HCT116 (cell line): ENCODE measurements around the gene SDK1. TPM values are rescaled to one million over a fixed set of nuclear protein-coding genes. Genes with fewer than 3 reads are reported as not detected.

ENCODE experiments used
- ATAC-seq: fragments of 200-7000 bp; cut with Tn5 transposase; 2 replicates; pipeline ENCODE4 v1.9.1; 2020; ENCODE audit warnings: mild to moderate bottlenecking, moderate library complexity
- BruUV-seq: library from RNA; stranded (reverse); fragments of 400-500 nt; replicated peaks from 2 replicates; lab custom pipeline; 2021; lab: Mats Ljungman, UMichigan
- CTCF ChIA-PET: fragments of 300-600 bp; sonication (Branson Sonifier 250); formaldehyde crosslinking; loops from one replicate; lab custom pipeline; 2021; ENCODE audit warnings: antibody characterized with exemption; lab: Charles Lee
- POLR2A ChIA-PET: fragments of 300-600, 350-600 bp; sonication (Branson Sonifier 250); formaldehyde crosslinking; loops from one replicate; lab custom pipeline; 2021; ENCODE audit warnings: antibody characterized with exemption; lab: Charles Lee
- RAD21 ChIA-PET, 2 experiments: fragments of 300-600 bp; sonication (Branson Sonifier 250); formaldehyde crosslinking; loops; one replicate each; lab custom pipeline; 2023; ENCODE audit warnings: low total read pairs in 2 of 2; ENCODE audit not compliant: uncharacterized antibody in 2 of 2, unreplicated experiment in 2 of 2, low non-redundant PET in 1 of 2; lab: Charles Lee
- DNase-seq: peaks from one replicate; pipeline ENCODE4 v3.0.0-alpha.2; 2010; ENCODE audit warnings: low read depth, low spot score
- H2AFZ ChIP-seq: fragments of 200-600 bp; shearing (Covaris generic), sonication (generic); 2 replicates; pipeline ENCODE4 v1.6.1; 2017; ENCODE audit warnings: low read depth, mixed run types, mixed read lengths, antibody characterized with exemption, low read length; ENCODE audit not compliant: poor library complexity, severe bottlenecking
- H3K27ac ChIP-seq: 2 replicates; pipeline ENCODE4 v1.5.1; 2012; ENCODE audit warnings: low read depth, low read length
- H3K27me3 ChIP-seq: fragments of 200-600 bp; sonication (generic); 2 replicates; pipeline ENCODE4 v1.6.1; 2016; ENCODE audit warnings: mixed run types, low read length, mixed read lengths; ENCODE audit not compliant: insufficient read depth
- H3K36me3 ChIP-seq, 2 experiments: fragments of 200-500 bp in 1 of 2; fragments of 200-600 bp in 1 of 2; sonication (Bioruptor generic) in 1 of 2; sonication (generic) in 1 of 2; 2 replicates each; pipeline versions ENCODE4 v1.5.1 to v1.6.1; 2014 to 2016; ENCODE audit warnings: low read length in 2 of 2, inconsistent platforms in 1 of 2, mixed read lengths in 1 of 2, mixed run types in 1 of 2; ENCODE audit not compliant: insufficient read depth in 2 of 2, control insufficient read depth in 1 of 2
- H3K4me1 ChIP-seq, 2 experiments: fragments of 200-600 bp in 1 of 2; sonication (generic) in 1 of 2; 2 replicates each; pipeline versions ENCODE4 v1.5.1 to v1.6.1; 2012 to 2017; ENCODE audit warnings: low read length in 2 of 2, inconsistent platforms in 1 of 2, mild to moderate bottlenecking in 1 of 2, mixed read lengths in 1 of 2, mixed run types in 1 of 2, moderate library complexity in 1 of 2; ENCODE audit not compliant: insufficient read depth in 2 of 2, control insufficient read depth in 1 of 2
- H3K4me2 ChIP-seq: fragments of 200-600 bp; sonication (generic); 2 replicates; pipeline ENCODE4 v1.6.1; 2017; ENCODE audit warnings: mixed run types, low read length, mixed read lengths
- H3K4me3 ChIP-seq, 2 experiments: fragments of 200-600 bp in 1 of 2; sonication (generic) in 1 of 2; replicated peaks in 1 of 2; 2 replicates each; pipeline ENCODE4 v1.5.1; 2011 to 2016; ENCODE audit warnings: low read length in 2 of 2, control low read depth in 1 of 2, low read depth in 1 of 2, mild to moderate bottlenecking in 1 of 2, mixed read lengths in 1 of 2, mixed run types in 1 of 2
- H3K79me2 ChIP-seq: fragments of 200-600 bp; sonication (generic); 2 replicates; pipeline ENCODE4 v1.6.1; 2017; ENCODE audit warnings: mild to moderate bottlenecking, mixed run types, low read length, moderate library complexity, mixed read lengths; ENCODE audit not compliant: insufficient read depth
- H3K9ac ChIP-seq: fragments of 200-600 bp; sonication (generic); 2 replicates; pipeline ENCODE4 v1.6.1; 2016; ENCODE audit warnings: low read length, mixed read lengths
- H3K9me2 ChIP-seq: fragments of 200-600 bp; sonication (generic), shearing (Covaris generic); 2 replicates; pipeline ENCODE4 v1.6.1; 2017; ENCODE audit warnings: mixed run types, mild to moderate bottlenecking, moderate library complexity; ENCODE audit not compliant: insufficient read depth
- H3K9me3 ChIP-seq, 2 experiments: fragments of 200-500 bp in 1 of 2; fragments of 200-600 bp in 1 of 2; sonication (Bioruptor generic) in 1 of 2; sonication (generic) in 1 of 2; 2 replicates each; pipeline ENCODE4 v1.6.1; 2014 to 2017; ENCODE audit warnings: low read length in 2 of 2, mixed read lengths in 2 of 2, inconsistent platforms in 1 of 2, low read depth in 1 of 2, mild to moderate bottlenecking in 1 of 2, mixed run types in 1 of 2, moderate library complexity in 1 of 2; ENCODE audit not compliant: control insufficient read depth in 1 of 2, insufficient read depth in 1 of 2
- H4K20me1 ChIP-seq: fragments of 200-600 bp; sonication (generic), shearing (Covaris generic); 2 replicates; pipeline ENCODE4 v1.6.1; 2017; ENCODE audit warnings: mixed run types, mild to moderate bottlenecking, moderate library complexity; ENCODE audit not compliant: insufficient read depth
- CBX3 ChIP-seq: IDR thresholded peaks from 2 replicates; pipeline ENCODE4 v1.6.1; 2012; ENCODE audit warnings: low read depth
- CEBPB ChIP-seq: IDR thresholded peaks from 2 replicates; pipeline ENCODE4 v1.6.1; 2012; ENCODE audit warnings: low read depth
- CTCF ChIP-seq, 3 experiments: fragments of 200-600 bp in 1 of 3; sonication (generic) in 1 of 3; IDR thresholded peaks in 2 of 3; conservative IDR thresholded peaks in 1 of 3; 2 replicates each; pipeline ENCODE4 v1.5.1; 2012 to 2017; ENCODE audit warnings: low read depth in 2 of 3, low read length in 2 of 3, antibody characterized with exemption in 1 of 3, borderline replicate concordance in 1 of 3, control low read depth in 1 of 3, mild to moderate bottlenecking in 1 of 3, mixed read lengths in 1 of 3, mixed run types in 1 of 3, moderate library complexity in 1 of 3; ENCODE audit not compliant: insufficient read depth in 1 of 3
- EGR1 ChIP-seq: IDR thresholded peaks from 2 replicates; pipeline ENCODE4 v1.6.1; 2012; ENCODE audit warnings: low read depth
- ELF1 ChIP-seq: IDR thresholded peaks from 2 replicates; pipeline ENCODE4 v1.6.1; 2012; ENCODE audit warnings: low read depth, borderline replicate concordance
- EZH2phosphoT487 ChIP-seq: fragments of 200-600 bp; IDR thresholded peaks from 2 replicates; pipeline ENCODE4 v1.6.1; 2018; ENCODE audit warnings: antibody characterized with exemption, borderline replicate concordance
- FOSL1 ChIP-seq: IDR thresholded peaks from 2 replicates; pipeline ENCODE4 v1.6.1; 2012; ENCODE audit warnings: low read depth
- POLR2A ChIP-seq: IDR thresholded peaks from 2 replicates; pipeline ENCODE4 v1.7.0; 2011; ENCODE audit warnings: borderline replicate concordance; ENCODE audit not compliant: insufficient read depth, insufficient read length; ENCODE audit errors: extremely low read depth
- SIN3A ChIP-seq: IDR thresholded peaks from 2 replicates; pipeline ENCODE4 v1.6.1; 2012; ENCODE audit warnings: low read depth
- SP1 ChIP-seq: IDR thresholded peaks from 2 replicates; pipeline ENCODE4 v1.6.1; 2012; ENCODE audit warnings: low read depth
- SRF ChIP-seq: IDR thresholded peaks from 2 replicates; pipeline ENCODE4 v1.6.1; 2012; ENCODE audit warnings: low read depth
- TCF7L2 ChIP-seq: IDR thresholded peaks from 2 replicates; pipeline ENCODE4 v1.7.0; 2011; ENCODE audit warnings: borderline replicate concordance, inconsistent platforms; ENCODE audit not compliant: insufficient read depth, insufficient read length; ENCODE audit errors: extremely low read depth
- YY1 ChIP-seq: IDR thresholded peaks from 2 replicates; pipeline ENCODE4 v1.6.1; 2011; ENCODE audit warnings: low read length, low read depth, moderate library complexity, mild to moderate bottlenecking; ENCODE audit not compliant: insufficient replicate concordance; ENCODE audit errors: extremely low read depth
- ZFX ChIP-seq: fragments of 450-650 bp; IDR thresholded peaks from 2 replicates; pipeline ENCODE4 v1.6.1; 2017
- ZNF274 ChIP-seq: fragments of 200-500 bp; sonication (Bioruptor generic); IDR thresholded peaks from 2 replicates; pipeline ENCODE4 v1.6.1; 2014; ENCODE audit warnings: mild to moderate bottlenecking, low read depth, low read length, inconsistent platforms
- intact Hi-C: fragments of 100-400 bp; cut with micrococcal nuclease; formaldehyde crosslinking; loops from 2 replicates; pipeline ENCODE4 v1.10.0; 2022
- total RNA-seq: library from RNA; stranded (reverse); gene quantifications from one replicate; pipeline ENCODE4 v1.2.1, GENCODE V29; 2021; ENCODE audit not compliant: unreplicated experiment
- TF ChIP-seq, protein P1 (sequence below): IDR thresholded peaks from 2 replicates; pipeline ENCODE4 v1.6.1; 2011; ENCODE audit warnings: mild to moderate bottlenecking, low read length, moderate library complexity; ENCODE audit not compliant: insufficient replicate concordance; ENCODE audit errors: extremely low read depth
- TF ChIP-seq, protein P2 (sequence below): IDR thresholded peaks from 2 replicates; pipeline ENCODE4 v1.6.1; 2012; ENCODE audit warnings: low read depth
- TF ChIP-seq, protein P3 (sequence below): IDR thresholded peaks from 2 replicates; pipeline ENCODE4 v1.6.1; 2012

The SDK1 gene
- total RNA-seq, 1 experiment from 2014 or later, result 0.05 TPM

- no TSS peak for BruUV-seq
These were observed 904.8 kb downstream of the SDK1 start for GRCh38 chr7:4205828-4206227.

More at GRCh38 chr7:4205828-4206227, 904.8 kb downstream of the SDK1 start:
- RAD21 ChIA-PET, result no interaction called here
- Histone ChIP-seq H3K27ac (no peak overlapping the region), H3K36me3 (no peaks in the 10 kb centered on the region), H3K4me2 (no peak overlapping the region), H3K79me2 (no peaks in the 10 kb centered on the region), H3K9ac (no peak overlapping the region), H3K4me3 (no peak overlapping the region), H3K9me3 (no peaks in the 10 kb centered on the region), H3K9me2 (no peaks in the 10 kb centered on the region), H2AFZ (no peak overlapping the region), H3K27me3 (no peaks in the 10 kb centered on the region), H4K20me1 (no peaks in the 10 kb centered on the region), H3K4me1 (no peaks in the 10 kb centered on the region)
- intact Hi-C loops, result no loop called here
- ATAC-seq (no peak), DNase-seq (no peak)
- POLR2A ChIA-PET, result no interaction called here
- CTCF ChIA-PET, result no interaction called here
- TF ChIP-seq POLR2A, result no peak
- TF ChIP-seq SP1, result no peak
- TF ChIP-seq ELF1, result no peak
- TF ChIP-seq SRF, result no peak
- TF ChIP-seq YY1, result no peak
- TF ChIP-seq TCF7L2, result no peak
- TF ChIP-seq EZH2phosphoT487, result no peak
- no peak for TF ChIP-seq SIN3A
- TF ChIP-seq CEBPB, result no peak
- no peak for TF ChIP-seq FOSL1
- no peak for TF ChIP-seq ZNF274
- no peak for TF ChIP-seq CBX3
- TF ChIP-seq, protein P1, sequence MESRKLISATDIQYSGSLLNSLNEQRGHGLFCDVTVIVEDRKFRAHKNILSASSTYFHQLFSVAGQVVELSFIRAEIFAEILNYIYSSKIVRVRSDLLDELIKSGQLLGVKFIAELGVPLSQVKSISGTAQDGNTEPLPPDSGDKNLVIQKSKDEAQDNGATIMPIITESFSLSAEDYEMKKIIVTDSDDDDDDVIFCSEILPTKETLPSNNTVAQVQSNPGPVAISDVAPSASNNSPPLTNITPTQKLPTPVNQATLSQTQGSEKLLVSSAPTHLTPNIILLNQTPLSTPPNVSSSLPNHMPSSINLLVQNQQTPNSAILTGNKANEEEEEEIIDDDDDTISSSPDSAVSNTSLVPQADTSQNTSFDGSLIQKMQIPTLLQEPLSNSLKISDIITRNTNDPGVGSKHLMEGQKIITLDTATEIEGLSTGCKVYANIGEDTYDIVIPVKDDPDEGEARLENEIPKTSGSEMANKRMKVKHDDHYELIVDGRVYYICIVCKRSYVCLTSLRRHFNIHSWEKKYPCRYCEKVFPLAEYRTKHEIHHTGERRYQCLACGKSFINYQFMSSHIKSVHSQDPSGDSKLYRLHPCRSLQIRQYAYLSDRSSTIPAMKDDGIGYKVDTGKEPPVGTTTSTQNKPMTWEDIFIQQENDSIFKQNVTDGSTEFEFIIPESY, result no peak
- TF ChIP-seq CTCF (IDR thresholded peaks at IDR 0.05 in 2 of 3, conservative IDR thresholded peaks at IDR 0.05 in 1 of 3; ENCODE audit: borderline replicate concordance in 1 of 3, insufficient read depth in 1 of 3, low read depth in 2 of 3, low read length in 2 of 3), result no peak
- TF ChIP-seq, protein P2, sequence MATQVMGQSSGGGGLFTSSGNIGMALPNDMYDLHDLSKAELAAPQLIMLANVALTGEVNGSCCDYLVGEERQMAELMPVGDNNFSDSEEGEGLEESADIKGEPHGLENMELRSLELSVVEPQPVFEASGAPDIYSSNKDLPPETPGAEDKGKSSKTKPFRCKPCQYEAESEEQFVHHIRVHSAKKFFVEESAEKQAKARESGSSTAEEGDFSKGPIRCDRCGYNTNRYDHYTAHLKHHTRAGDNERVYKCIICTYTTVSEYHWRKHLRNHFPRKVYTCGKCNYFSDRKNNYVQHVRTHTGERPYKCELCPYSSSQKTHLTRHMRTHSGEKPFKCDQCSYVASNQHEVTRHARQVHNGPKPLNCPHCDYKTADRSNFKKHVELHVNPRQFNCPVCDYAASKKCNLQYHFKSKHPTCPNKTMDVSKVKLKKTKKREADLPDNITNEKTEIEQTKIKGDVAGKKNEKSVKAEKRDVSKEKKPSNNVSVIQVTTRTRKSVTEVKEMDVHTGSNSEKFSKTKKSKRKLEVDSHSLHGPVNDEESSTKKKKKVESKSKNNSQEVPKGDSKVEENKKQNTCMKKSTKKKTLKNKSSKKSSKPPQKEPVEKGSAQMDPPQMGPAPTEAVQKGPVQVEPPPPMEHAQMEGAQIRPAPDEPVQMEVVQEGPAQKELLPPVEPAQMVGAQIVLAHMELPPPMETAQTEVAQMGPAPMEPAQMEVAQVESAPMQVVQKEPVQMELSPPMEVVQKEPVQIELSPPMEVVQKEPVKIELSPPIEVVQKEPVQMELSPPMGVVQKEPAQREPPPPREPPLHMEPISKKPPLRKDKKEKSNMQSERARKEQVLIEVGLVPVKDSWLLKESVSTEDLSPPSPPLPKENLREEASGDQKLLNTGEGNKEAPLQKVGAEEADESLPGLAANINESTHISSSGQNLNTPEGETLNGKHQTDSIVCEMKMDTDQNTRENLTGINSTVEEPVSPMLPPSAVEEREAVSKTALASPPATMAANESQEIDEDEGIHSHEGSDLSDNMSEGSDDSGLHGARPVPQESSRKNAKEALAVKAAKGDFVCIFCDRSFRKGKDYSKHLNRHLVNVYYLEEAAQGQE, result no peak
- TF ChIP-seq ZFX, result no peak
- TF ChIP-seq, protein P3, sequence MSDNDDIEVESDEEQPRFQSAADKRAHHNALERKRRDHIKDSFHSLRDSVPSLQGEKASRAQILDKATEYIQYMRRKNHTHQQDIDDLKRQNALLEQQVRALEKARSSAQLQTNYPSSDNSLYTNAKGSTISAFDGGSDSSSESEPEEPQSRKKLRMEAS, result no peak
- TF ChIP-seq EGR1, result no peak
